Measurements from ENCODE around the gene NBPF1.
"Not testable (repeated sequence)": the region's sequence is repeated elsewhere in the genome, so short reads cannot be mapped to it uniquely, and the experiment has no call there.

The NBPF1 gene

GRCh38 chr1:16605532-16606505 lies 7.5 kb downstream of the NBPF1 start:
- no peak for DNase-seq (ENCODE audit: low spot score)

GRCh38 chr1:16605213-16605525 lies 8.2 kb downstream of the NBPF1 start:
- DNase-seq (ENCODE audit: low spot score) = no peak

- not testable (repeated sequence) for DNase-seq (ENCODE audit: low spot score)
These were observed 8.7 kb downstream of the NBPF1 start for GRCh38 chr1:16604514-16605212.

- DNase-seq (ENCODE audit: low spot score) = not testable (repeated sequence)
These were observed 9.7 kb downstream of the NBPF1 start for GRCh38 chr1:16603623-16604022.

- DNase-seq (ENCODE audit: low spot score) = not testable (repeated sequence)
These were observed 10.9 kb downstream of the NBPF1 start for GRCh38 chr1:16602336-16603011.

- DNase-seq (ENCODE audit: low spot score) = not testable (repeated sequence)
These were observed 12.2 kb downstream of the NBPF1 start for GRCh38 chr1:16600855-16601786.

- DNase-seq (ENCODE audit: low spot score) = not testable (repeated sequence)
These were observed 14.0 kb downstream of the NBPF1 start for GRCh38 chr1:16599326-16599725.

GRCh38 chr1:16595216-16595615 lies 18.1 kb downstream of the NBPF1 start:
- DNase-seq (ENCODE audit: low spot score) = not testable (repeated sequence)

- DNase-seq (ENCODE audit: low spot score) = not testable (repeated sequence)
These were observed 21.5 kb downstream of the NBPF1 start for GRCh38 chr1:16591845-16592244.

- not testable (repeated sequence) for DNase-seq (ENCODE audit: low spot score)
These were observed 25.3 kb downstream of the NBPF1 start for GRCh38 chr1:16588081-16588480.

GRCh38 chr1:16587639-16588038 lies 25.7 kb downstream of the NBPF1 start:
- not testable (repeated sequence) for DNase-seq (ENCODE audit: low spot score)

GRCh38 chr1:16565324-16565723 lies 48.0 kb downstream of the NBPF1 start:
- not testable (repeated sequence) for DNase-seq (ENCODE audit: low spot score)

- DNase-seq (ENCODE audit: low spot score) = not testable (repeated sequence)
These were observed 52.3 kb downstream of the NBPF1 start for GRCh38 chr1:16561035-16561434.

GRCh38 chr1:16560498-16560897 lies 52.9 kb downstream of the NBPF1 start:
- DNase-seq (ENCODE audit: low spot score) = not testable (repeated sequence)

GRCh38 chr1:16559688-16560087 lies 53.7 kb downstream of the NBPF1 start:
- not testable (repeated sequence) for DNase-seq (ENCODE audit: low spot score)

GRCh38 chr1:16557034-16557433 lies 56.3 kb downstream of the NBPF1 start:
- DNase-seq (ENCODE audit: low spot score) = not testable (repeated sequence)

GRCh38 chr1:16553244-16553643 lies 60.1 kb downstream of the NBPF1 start:
- DNase-seq (ENCODE audit: low spot score) = not testable (repeated sequence)

GRCh38 chr1:16550212-16550918 lies 63.0 kb downstream of the NBPF1 start:
- not testable (repeated sequence) for DNase-seq (ENCODE audit: low spot score)

- DNase-seq (ENCODE audit: low spot score) = not testable (repeated sequence)
These were observed 63.8 kb downstream of the NBPF1 start for GRCh38 chr1:16549545-16549944.

GRCh38 chr1:16547502-16548241 lies 65.7 kb downstream of the NBPF1 start:
- not testable (repeated sequence) for DNase-seq (ENCODE audit: low spot score)

All from AG20443 (cell line).